ENCODE data around the gene TM9SF1. TPM values are rescaled to one million over a fixed set of nuclear protein-coding genes. Genes with fewer than 3 reads are reported as not detected.

Gene TM9SF1
- total and polyA plus RNA-seq, 9 of the 15 experiments (the other 6 are each of a cell fraction or from before 2014, with no cell fraction given) = 5.3 to 20.3 (median 11.8) TPM

DNA sequence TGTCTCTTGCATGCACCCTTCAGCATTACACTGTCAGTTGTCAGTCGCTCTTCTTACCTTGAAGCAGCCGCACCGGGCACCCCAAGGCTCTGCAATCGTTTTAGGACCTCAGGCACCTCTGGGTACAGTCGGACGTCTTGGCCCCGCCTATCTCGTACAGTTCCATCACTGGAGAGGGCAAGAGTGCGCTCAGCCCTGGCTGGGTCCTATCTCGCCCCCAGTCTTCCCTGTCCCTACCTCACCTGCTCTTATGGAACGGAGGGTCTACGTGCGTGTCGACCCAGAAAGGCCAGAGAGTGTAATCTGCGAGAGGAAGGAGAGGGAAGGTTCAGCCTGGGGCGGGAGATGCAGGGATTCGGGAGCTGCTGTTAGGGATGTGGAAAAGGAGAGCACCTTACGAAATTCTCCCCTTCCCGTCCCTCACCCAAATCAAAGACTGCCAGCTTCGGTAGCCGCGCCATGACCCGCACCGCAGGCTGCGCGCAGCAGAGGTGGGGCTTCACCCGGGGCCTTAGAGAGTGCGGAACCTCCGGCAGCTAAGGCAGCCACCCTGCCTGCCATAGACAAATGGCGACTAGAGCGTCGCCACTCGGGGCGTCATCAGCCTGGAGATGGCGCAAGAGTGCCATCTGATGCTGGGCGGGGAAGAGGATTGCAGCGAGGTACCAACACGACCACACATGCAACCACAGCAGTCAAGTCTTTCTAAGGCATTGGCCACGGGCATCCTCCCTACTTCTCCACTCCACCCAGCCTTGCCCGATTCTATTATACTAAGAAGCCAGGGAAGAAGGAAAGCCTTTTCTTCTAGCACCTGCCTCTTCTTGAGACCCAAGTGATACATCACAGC is 20.5 kb upstream of the TM9SF1 start, which contains the start of gene MDP1 (continued):
- TF ChIP-seq PCBP2 (IDR thresholded peaks at IDR 0.05; ENCODE audit: low read depth, low read length, poor library complexity, severe bottlenecking) = no peak
- no peak for TF ChIP-seq BCL6 (CRISPR knock-in tag; IDR thresholded peaks at IDR 0.05)
- TF ChIP-seq TAF9B (IDR thresholded peaks at IDR 0.05; ENCODE audit: partially characterized antibody) = peak; percentile 62
- no peak for TF ChIP-seq KLF13 (tag; IDR thresholded peaks at IDR 0.05; ENCODE audit: borderline replicate concordance, low read depth)
- TF ChIP-seq, protein P1, sequence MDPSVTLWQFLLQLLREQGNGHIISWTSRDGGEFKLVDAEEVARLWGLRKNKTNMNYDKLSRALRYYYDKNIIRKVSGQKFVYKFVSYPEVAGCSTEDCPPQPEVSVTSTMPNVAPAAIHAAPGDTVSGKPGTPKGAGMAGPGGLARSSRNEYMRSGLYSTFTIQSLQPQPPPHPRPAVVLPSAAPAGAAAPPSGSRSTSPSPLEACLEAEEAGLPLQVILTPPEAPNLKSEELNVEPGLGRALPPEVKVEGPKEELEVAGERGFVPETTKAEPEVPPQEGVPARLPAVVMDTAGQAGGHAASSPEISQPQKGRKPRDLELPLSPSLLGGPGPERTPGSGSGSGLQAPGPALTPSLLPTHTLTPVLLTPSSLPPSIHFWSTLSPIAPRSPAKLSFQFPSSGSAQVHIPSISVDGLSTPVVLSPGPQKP (CRISPR knock-in tag; IDR thresholded peaks at IDR 0.05) = no peak
- no peak for TF ChIP-seq BACH1 (tag; IDR thresholded peaks at IDR 0.05)
- no peak for TF ChIP-seq CBFB (CRISPR knock-in tag; IDR thresholded peaks at IDR 0.05)
- TF ChIP-seq HNRNPLL (IDR thresholded peaks at IDR 0.05; ENCODE audit: low read depth, low read length, poor library complexity, severe bottlenecking) = peak; percentile 78
- TF ChIP-seq MEIS2 (IDR thresholded peaks at IDR 0.05; ENCODE audit: partially characterized antibody) = peak; percentile 18
- TF ChIP-seq STAG1 (CRISPR knock-in tag; IDR thresholded peaks at IDR 0.05; ENCODE audit: borderline replicate concordance) = no peak
- no peak for TF ChIP-seq HDAC8 (tag; IDR thresholded peaks at IDR 0.05)
- 0 out of 2 replicates have a peak, but pooled peaks have one; percentile 26 for TF ChIP-seq ZSCAN29 (IDR thresholded peaks at IDR 0.05)
- no peak for TF ChIP-seq ZNF41 (CRISPR knock-in tag; conservative IDR thresholded peaks at IDR 0.05)
- no peak for TF ChIP-seq MAFF (IDR thresholded peaks at IDR 0.05; ENCODE audit: low read length)
- TF ChIP-seq ZNF695 (CRISPR knock-in tag; IDR thresholded peaks at IDR 0.05) = no peak
- TF ChIP-seq ZNF764 (CRISPR knock-in tag; IDR thresholded peaks at IDR 0.05; ENCODE audit: low read depth) = no peak
- 0 out of 2 replicates have a peak, but pooled peaks have one; percentile 12 for TF ChIP-seq CAMTA2 (CRISPR knock-in tag; conservative IDR thresholded peaks at IDR 0.05)
- TF ChIP-seq ZNF583 (CRISPR knock-in tag; IDR thresholded peaks at IDR 0.05) = no peak
- TF ChIP-seq, protein P2, sequence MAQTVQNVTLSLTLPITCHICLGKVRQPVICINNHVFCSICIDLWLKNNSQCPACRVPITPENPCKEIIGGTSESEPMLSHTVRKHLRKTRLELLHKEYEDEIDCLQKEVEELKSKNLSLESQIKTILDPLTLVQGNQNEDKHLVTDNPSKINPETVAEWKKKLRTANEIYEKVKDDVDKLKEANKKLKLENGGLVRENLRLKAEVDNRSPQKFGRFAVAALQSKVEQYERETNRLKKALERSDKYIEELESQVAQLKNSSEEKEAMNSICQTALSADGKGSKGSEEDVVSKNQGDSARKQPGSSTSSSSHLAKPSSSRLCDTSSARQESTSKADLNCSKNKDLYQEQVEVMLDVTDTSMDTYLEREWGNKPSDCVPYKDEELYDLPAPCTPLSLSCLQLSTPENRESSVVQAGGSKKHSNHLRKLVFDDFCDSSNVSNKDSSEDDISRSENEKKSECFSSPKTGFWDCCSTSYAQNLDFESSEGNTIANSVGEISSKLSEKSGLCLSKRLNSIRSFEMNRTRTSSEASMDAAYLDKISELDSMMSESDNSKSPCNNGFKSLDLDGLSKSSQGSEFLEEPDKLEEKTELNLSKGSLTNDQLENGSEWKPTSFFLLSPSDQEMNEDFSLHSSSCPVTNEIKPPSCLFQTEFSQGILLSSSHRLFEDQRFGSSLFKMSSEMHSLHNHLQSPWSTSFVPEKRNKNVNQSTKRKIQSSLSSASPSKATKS (CRISPR knock-in tag; IDR thresholded peaks at IDR 0.05) = no peak
- TF ChIP-seq, protein P3, sequence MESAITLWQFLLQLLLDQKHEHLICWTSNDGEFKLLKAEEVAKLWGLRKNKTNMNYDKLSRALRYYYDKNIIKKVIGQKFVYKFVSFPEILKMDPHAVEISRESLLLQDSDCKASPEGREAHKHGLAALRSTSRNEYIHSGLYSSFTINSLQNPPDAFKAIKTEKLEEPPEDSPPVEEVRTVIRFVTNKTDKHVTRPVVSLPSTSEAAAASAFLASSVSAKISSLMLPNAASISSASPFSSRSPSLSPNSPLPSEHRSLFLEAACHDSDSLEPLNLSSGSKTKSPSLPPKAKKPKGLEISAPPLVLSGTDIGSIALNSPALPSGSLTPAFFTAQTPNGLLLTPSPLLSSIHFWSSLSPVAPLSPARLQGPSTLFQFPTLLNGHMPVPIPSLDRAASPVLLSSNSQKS (CRISPR knock-in tag; IDR thresholded peaks at IDR 0.05) = no peak
- no peak for TF ChIP-seq GATAD2B (IDR thresholded peaks at IDR 0.05; ENCODE audit: borderline replicate concordance)
- TF ChIP-seq, protein P4, sequence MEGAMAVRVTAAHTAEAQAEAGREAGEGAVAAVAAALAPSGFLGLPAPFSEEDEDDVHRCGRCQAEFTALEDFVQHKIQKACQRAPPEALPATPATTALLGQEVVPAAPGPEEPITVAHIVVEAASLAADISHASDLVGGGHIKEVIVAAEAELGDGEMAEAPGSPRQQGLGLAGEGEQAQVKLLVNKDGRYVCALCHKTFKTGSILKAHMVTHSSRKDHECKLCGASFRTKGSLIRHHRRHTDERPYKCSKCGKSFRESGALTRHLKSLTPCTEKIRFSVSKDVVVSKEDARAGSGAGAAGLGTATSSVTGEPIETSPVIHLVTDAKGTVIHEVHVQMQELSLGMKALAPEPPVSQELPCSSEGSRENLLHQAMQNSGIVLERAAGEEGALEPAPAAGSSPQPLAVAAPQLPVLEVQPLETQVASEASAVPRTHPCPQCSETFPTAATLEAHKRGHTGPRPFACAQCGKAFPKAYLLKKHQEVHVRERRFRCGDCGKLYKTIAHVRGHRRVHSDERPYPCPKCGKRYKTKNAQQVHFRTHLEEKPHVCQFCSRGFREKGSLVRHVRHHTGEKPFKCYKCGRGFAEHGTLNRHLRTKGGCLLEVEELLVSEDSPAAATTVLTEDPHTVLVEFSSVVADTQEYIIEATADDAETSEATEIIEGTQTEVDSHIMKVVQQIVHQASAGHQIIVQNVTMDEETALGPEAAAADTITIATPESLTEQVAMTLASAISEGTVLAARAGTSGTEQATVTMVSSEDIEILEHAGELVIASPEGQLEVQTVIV (CRISPR knock-in tag; IDR thresholded peaks at IDR 0.05; ENCODE audit: borderline replicate concordance) = no peak
